Ishikawa (cell line): ENCODE data around the gene CLDND1.

ENCODE experiments used
- CEBPB ChIP-seq: IDR thresholded peaks from 2 replicates; pipeline ENCODE4 v1.6.1; 2012
- CREB1 ChIP-seq: IDR thresholded peaks from 2 replicates; pipeline ENCODE4 v1.6.1; 2012; ENCODE audit warnings: low read depth
- EGR1 ChIP-seq: IDR thresholded peaks from 2 replicates; pipeline ENCODE4 v1.6.1; 2012
- EP300 ChIP-seq: IDR thresholded peaks from 2 replicates; pipeline ENCODE4 v1.6.1; 2012; ENCODE audit warnings: borderline replicate concordance
- FOXM1 ChIP-seq: IDR thresholded peaks from 2 replicates; pipeline ENCODE4 v1.6.1; 2012; ENCODE audit warnings: low read depth, borderline replicate concordance
- NFIC ChIP-seq: IDR thresholded peaks from 2 replicates; pipeline ENCODE4 v1.6.1; 2012
- RAD21 ChIP-seq: IDR thresholded peaks from 2 replicates; pipeline ENCODE4 v1.6.1; 2012; ENCODE audit warnings: low read depth
- TAF1 ChIP-seq: IDR thresholded peaks from 2 replicates; pipeline ENCODE4 v1.6.1; 2012; ENCODE audit warnings: low read depth, mild to moderate bottlenecking
- TCF12 ChIP-seq: IDR thresholded peaks from 2 replicates; pipeline ENCODE4 v1.6.1; 2012; ENCODE audit warnings: low read depth
- TEAD4 ChIP-seq: IDR thresholded peaks from 2 replicates; pipeline ENCODE4 v1.6.1; 2012
- YY1 ChIP-seq: IDR thresholded peaks from 2 replicates; pipeline ENCODE4 v1.6.1; 2012; ENCODE audit warnings: low read depth
- ZBTB7A ChIP-seq: IDR thresholded peaks from 2 replicates; pipeline ENCODE4 v1.6.1; 2012; ENCODE audit warnings: low read depth
- TF ChIP-seq, protein P1 (sequence below): IDR thresholded peaks from 2 replicates; pipeline ENCODE4 v1.6.1; 2012; ENCODE audit warnings: low read depth, mild to moderate bottlenecking
- TF ChIP-seq, protein P2 (sequence below): IDR thresholded peaks from 2 replicates; pipeline ENCODE4 v1.6.1; 2012
- TF ChIP-seq, protein P3 (sequence below): IDR thresholded peaks from 2 replicates; pipeline ENCODE4 v1.6.1; 2012

CLDND1 gene

DNA sequence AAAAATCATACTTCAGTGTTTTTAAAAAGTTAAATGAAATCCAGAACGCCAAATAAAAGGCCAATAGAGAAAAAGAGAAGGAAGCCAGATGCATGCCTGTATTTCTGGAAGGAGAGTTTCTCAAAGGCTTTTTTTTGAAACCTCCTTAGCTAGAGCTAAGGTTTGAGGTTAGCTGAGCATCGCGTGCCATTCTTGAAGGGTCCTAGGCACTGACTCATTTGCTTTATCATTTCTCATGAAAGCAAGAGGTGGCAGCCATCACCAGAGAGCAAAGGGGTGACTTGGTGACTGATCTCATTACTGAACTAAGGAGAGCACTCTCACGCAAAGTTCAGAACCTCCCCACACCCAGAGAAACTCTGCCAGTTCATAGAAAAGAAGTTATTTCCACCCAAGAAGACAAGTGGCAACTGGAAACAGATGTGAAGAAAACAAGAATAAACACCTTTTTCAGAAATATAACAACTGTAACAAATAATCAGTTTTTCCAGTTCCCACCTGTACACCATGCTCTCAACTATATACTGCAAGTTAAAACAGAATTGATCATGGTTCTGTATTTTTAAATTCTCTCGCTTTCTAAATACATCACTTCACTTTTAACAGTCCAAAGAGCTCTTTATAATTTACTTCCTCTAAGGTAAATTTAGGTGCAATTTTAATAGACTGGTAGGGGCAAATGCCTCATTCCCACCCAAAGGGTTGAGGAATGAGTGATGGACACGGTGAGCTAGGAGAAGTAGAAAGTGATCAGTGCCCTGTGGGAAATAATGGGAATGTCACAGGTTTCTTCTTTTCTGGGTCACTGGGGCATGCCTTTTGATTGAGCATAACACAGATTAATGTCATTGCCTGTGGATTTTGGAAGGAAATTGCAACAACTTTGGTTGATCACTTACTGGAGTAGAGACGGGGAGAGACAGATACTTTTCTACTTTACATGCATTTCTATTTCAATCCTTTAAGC, 33.7 kb upstream of the CLDND1 start:
- TF ChIP-seq, protein P1, sequence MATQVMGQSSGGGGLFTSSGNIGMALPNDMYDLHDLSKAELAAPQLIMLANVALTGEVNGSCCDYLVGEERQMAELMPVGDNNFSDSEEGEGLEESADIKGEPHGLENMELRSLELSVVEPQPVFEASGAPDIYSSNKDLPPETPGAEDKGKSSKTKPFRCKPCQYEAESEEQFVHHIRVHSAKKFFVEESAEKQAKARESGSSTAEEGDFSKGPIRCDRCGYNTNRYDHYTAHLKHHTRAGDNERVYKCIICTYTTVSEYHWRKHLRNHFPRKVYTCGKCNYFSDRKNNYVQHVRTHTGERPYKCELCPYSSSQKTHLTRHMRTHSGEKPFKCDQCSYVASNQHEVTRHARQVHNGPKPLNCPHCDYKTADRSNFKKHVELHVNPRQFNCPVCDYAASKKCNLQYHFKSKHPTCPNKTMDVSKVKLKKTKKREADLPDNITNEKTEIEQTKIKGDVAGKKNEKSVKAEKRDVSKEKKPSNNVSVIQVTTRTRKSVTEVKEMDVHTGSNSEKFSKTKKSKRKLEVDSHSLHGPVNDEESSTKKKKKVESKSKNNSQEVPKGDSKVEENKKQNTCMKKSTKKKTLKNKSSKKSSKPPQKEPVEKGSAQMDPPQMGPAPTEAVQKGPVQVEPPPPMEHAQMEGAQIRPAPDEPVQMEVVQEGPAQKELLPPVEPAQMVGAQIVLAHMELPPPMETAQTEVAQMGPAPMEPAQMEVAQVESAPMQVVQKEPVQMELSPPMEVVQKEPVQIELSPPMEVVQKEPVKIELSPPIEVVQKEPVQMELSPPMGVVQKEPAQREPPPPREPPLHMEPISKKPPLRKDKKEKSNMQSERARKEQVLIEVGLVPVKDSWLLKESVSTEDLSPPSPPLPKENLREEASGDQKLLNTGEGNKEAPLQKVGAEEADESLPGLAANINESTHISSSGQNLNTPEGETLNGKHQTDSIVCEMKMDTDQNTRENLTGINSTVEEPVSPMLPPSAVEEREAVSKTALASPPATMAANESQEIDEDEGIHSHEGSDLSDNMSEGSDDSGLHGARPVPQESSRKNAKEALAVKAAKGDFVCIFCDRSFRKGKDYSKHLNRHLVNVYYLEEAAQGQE, result no peak
- TF ChIP-seq ZBTB7A (no peak), FOXM1 (no peak), TCF12 (no peak), TAF1 (no peak), CEBPB (no peak), YY1 (no peak), EP300 (no peak), RAD21 (no peak), TEAD4 (no peak), CREB1 (no peak), EGR1 (no peak), NFIC (no peak)
- TF ChIP-seq, protein P2, sequence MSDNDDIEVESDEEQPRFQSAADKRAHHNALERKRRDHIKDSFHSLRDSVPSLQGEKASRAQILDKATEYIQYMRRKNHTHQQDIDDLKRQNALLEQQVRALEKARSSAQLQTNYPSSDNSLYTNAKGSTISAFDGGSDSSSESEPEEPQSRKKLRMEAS, result no peak
- TF ChIP-seq, protein P3, sequence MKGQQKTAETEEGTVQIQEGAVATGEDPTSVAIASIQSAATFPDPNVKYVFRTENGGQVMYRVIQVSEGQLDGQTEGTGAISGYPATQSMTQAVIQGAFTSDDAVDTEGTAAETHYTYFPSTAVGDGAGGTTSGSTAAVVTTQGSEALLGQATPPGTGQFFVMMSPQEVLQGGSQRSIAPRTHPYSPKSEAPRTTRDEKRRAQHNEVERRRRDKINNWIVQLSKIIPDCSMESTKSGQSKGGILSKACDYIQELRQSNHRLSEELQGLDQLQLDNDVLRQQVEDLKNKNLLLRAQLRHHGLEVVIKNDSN, result no peak

DNA sequence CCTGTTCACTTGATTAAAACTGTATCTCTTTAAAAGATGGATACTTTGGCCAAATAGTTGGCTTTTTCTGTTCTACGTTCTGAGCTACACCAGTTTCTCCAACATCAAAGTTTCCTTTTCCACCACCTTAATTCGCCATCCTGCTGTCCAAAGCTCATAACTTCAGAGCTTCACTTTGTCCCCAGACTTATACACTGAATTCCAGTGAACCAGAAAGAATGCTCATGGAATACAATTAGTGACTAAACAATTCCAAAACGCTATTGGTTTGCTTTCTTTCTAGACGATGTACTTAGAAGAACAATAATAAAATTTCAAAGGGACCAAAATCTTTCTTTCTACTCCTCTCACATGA, 32.3 kb upstream of the CLDND1 start:
- no peak for TF ChIP-seq CREB1
- no peak for TF ChIP-seq CEBPB
- TF ChIP-seq ZBTB7A, result no peak
- TF ChIP-seq, protein P3, result no peak
- TF ChIP-seq TEAD4, result no peak
- TF ChIP-seq EP300, result no peak
- no peak for TF ChIP-seq NFIC
- TF ChIP-seq TCF12, result no peak
- TF ChIP-seq, protein P1, result no peak
- TF ChIP-seq EGR1, result no peak
- no peak for TF ChIP-seq TAF1
- no peak for TF ChIP-seq YY1
- TF ChIP-seq, protein P2, result no peak
- TF ChIP-seq RAD21, result no peak
- TF ChIP-seq FOXM1, result no peak

DNA sequence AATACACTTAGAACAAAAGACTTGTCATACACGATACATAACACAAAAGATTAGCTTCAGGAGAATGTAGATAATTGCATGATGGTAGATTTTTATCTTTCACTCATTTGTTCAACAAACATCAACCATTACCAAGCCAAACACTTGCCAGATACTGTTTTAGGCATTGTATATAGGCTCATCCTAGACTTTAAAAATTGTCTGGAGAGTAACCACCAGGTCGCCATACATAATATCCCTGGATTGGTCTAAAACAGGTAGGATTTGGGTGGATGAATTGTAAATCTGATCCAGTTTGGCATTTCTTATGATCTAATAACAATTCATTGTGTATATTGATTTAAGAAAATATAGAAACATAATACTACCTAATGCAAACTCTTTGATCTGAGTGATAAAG, 31.9 kb upstream of the CLDND1 start:
- no peak for TF ChIP-seq RAD21
- TF ChIP-seq TCF12, result no peak
- TF ChIP-seq CEBPB, result no peak
- no peak for TF ChIP-seq YY1
- TF ChIP-seq TAF1, result no peak
- TF ChIP-seq CREB1, result no peak
- TF ChIP-seq TEAD4, result no peak
- TF ChIP-seq FOXM1, result no peak
- TF ChIP-seq, protein P3, result no peak
- no peak for TF ChIP-seq EP300
- TF ChIP-seq, protein P2, result no peak
- TF ChIP-seq NFIC, result no peak
- TF ChIP-seq, protein P1, result no peak
- TF ChIP-seq ZBTB7A, result no peak
